Measurements from ENCODE around the gene FANCC.

Gene FANCC

GRCh38 chr9:95138474-95138873 lies 179.0 kb downstream of the FANCC start:
- Mint-ChIP-seq H3K4me3 (no peak overlapping the region), H3K9me3 (no peaks in the 10 kb centered on the region), H3K36me3 (peaks cover 9% of the 10 kb centered on the region), H3K27me3 (no peaks in the 10 kb centered on the region), H3K4me1 (no peaks in the 10 kb centered on the region), H3K27ac (no peak overlapping the region)
- DNase-seq (ENCODE audit: low spot score in 2 of 2) (no peak), ATAC-seq (ENCODE audit: low read depth) (no peak)

GRCh38 chr9:95137587-95138145 lies 179.8 kb downstream of the FANCC start:
- Mint-ChIP-seq H3K4me1 (no peaks in the 10 kb centered on the region), H3K27me3 (no peaks in the 10 kb centered on the region), H3K36me3 (peaks cover 9% of the 10 kb centered on the region), H3K4me3 (no peak overlapping the region), H3K9me3 (no peaks in the 10 kb centered on the region), H3K27ac (no peak overlapping the region)
- DNase-seq (ENCODE audit: low spot score in 2 of 2) (no peak), ATAC-seq (ENCODE audit: low read depth) (no peak)

- Mint-ChIP-seq H3K27me3 (no peaks in the 10 kb centered on the region), H3K4me1 (no peaks in the 10 kb centered on the region), H3K27ac (no peak overlapping the region), H3K4me3 (no peak overlapping the region), H3K36me3 (peaks cover 9% of the 10 kb centered on the region), H3K9me3 (no peaks in the 10 kb centered on the region)
- no peak for ATAC-seq (ENCODE audit: low read depth)
- no peak for DNase-seq (ENCODE audit: low spot score in 2 of 2)
These were observed 181.8 kb downstream of the FANCC start for GRCh38 chr9:95135756-95136155.

GRCh38 chr9:95134457-95134881 lies 183.0 kb downstream of the FANCC start:
- DNase-seq (ENCODE audit: low spot score in 2 of 2): no peak
- Mint-ChIP-seq H3K36me3 (peaks cover 9% of the 10 kb centered on the region), H3K9me3 (no peaks in the 10 kb centered on the region), H3K4me3 (no peak overlapping the region), H3K27ac (no peak overlapping the region), H3K27me3 (no peaks in the 10 kb centered on the region), H3K4me1 (no peaks in the 10 kb centered on the region)
- ATAC-seq (ENCODE audit: low read depth): no peak

- no peak for ATAC-seq (ENCODE audit: low read depth)
- H3K4me3 Mint-ChIP-seq: no peak overlapping the region
- H3K36me3 Mint-ChIP-seq: peaks cover 9% of the 10 kb centered on the region
- DNase-seq (ENCODE audit: low spot score in 2 of 2): no peak
- no peaks in the 10 kb centered on the region for H3K9me3 Mint-ChIP-seq
- H3K27me3 Mint-ChIP-seq: no peaks in the 10 kb centered on the region
- H3K27ac Mint-ChIP-seq: no peak overlapping the region
- H3K4me1 Mint-ChIP-seq: no peaks in the 10 kb centered on the region
These were observed 184.2 kb downstream of the FANCC start for GRCh38 chr9:95133325-95133705.

GRCh38 chr9:95132366-95133324 lies 184.9 kb downstream of the FANCC start:
- no peaks in the 10 kb centered on the region for H3K4me1 Mint-ChIP-seq
- peaks cover 7% of the 10 kb centered on the region for H3K36me3 Mint-ChIP-seq
- ATAC-seq (ENCODE audit: low read depth): no peak
- no peaks in the 10 kb centered on the region for H3K27me3 Mint-ChIP-seq
- no peaks in the 10 kb centered on the region for H3K9me3 Mint-ChIP-seq
- H3K27ac Mint-ChIP-seq: no peak overlapping the region
- no peak overlapping the region for H3K4me3 Mint-ChIP-seq
- no peak for DNase-seq (ENCODE audit: low spot score in 2 of 2)

GRCh38 chr9:95131023-95131943 lies 186.2 kb downstream of the FANCC start:
- DNase-seq (ENCODE audit: low spot score in 2 of 2): peak; percentile 32 to 46
- ATAC-seq (ENCODE audit: low read depth): no peak
- no peaks in the 10 kb centered on the region for H3K9me3 Mint-ChIP-seq
- no peaks in the 10 kb centered on the region for H3K4me1 Mint-ChIP-seq
- no peak overlapping the region for H3K27ac Mint-ChIP-seq
- H3K36me3 Mint-ChIP-seq: peaks cover 5% of the 10 kb centered on the region
- H3K27me3 Mint-ChIP-seq: no peaks in the 10 kb centered on the region
- no peak overlapping the region for H3K4me3 Mint-ChIP-seq

GRCh38 chr9:95130484-95130883 lies 187.0 kb downstream of the FANCC start:
- no peaks in the 10 kb centered on the region for H3K4me1 Mint-ChIP-seq
- H3K27me3 Mint-ChIP-seq: no peaks in the 10 kb centered on the region
- H3K27ac Mint-ChIP-seq: no peak overlapping the region
- H3K4me3 Mint-ChIP-seq: no peak overlapping the region
- peaks cover 5% of the 10 kb centered on the region for H3K36me3 Mint-ChIP-seq
- no peak for DNase-seq (ENCODE audit: low spot score in 2 of 2)
- ATAC-seq (ENCODE audit: low read depth): no peak
- no peaks in the 10 kb centered on the region for H3K9me3 Mint-ChIP-seq

- no peaks in the 10 kb centered on the region for H3K4me1 Mint-ChIP-seq
- no peak overlapping the region for H3K4me3 Mint-ChIP-seq
- H3K27ac Mint-ChIP-seq: no peak overlapping the region
- no peaks in the 10 kb centered on the region for H3K27me3 Mint-ChIP-seq
- ATAC-seq (ENCODE audit: low read depth) (no peak), DNase-seq (ENCODE audit: low spot score in 2 of 2) (no peak)
- no peaks in the 10 kb centered on the region for H3K9me3 Mint-ChIP-seq
- peaks cover 2% of the 10 kb centered on the region for H3K36me3 Mint-ChIP-seq
These were observed 187.8 kb downstream of the FANCC start for GRCh38 chr9:95129476-95130291.

- ATAC-seq (ENCODE audit: low read depth) (no peak), DNase-seq (ENCODE audit: low spot score in 2 of 2) (no peak)
- Mint-ChIP-seq H3K36me3 (peaks cover 3% of the 10 kb centered on the region), H3K4me3 (no peak overlapping the region), H3K9me3 (no peaks in the 10 kb centered on the region), H3K27ac (no peak overlapping the region), H3K4me1 (no peaks in the 10 kb centered on the region), H3K27me3 (no peaks in the 10 kb centered on the region)
These were observed 189.4 kb downstream of the FANCC start for GRCh38 chr9:95128177-95128524.

GRCh38 chr9:95127249-95128176 lies 190.0 kb downstream of the FANCC start:
- ATAC-seq (ENCODE audit: low read depth) (peak; percentile 81), DNase-seq (ENCODE audit: low spot score in 2 of 2) (peak; percentile 45 to 60)
- no peaks in the 10 kb centered on the region for H3K9me3 Mint-ChIP-seq
- no peak overlapping the region for H3K27ac Mint-ChIP-seq
- H3K4me1 Mint-ChIP-seq: no peaks in the 10 kb centered on the region
- H3K36me3 Mint-ChIP-seq: peaks cover 3% of the 10 kb centered on the region
- no peak overlapping the region for H3K4me3 Mint-ChIP-seq
- H3K27me3 Mint-ChIP-seq: no peaks in the 10 kb centered on the region

GRCh38 chr9:95126739-95127138 lies 190.8 kb downstream of the FANCC start:
- H3K27me3 Mint-ChIP-seq: no peaks in the 10 kb centered on the region
- H3K4me1 Mint-ChIP-seq: no peaks in the 10 kb centered on the region
- H3K4me3 Mint-ChIP-seq: no peak overlapping the region

GRCh38 chr9:95125652-95126051 lies 191.9 kb downstream of the FANCC start:
- DNase-seq (ENCODE audit: low spot score in 2 of 2) (no peak), ATAC-seq (ENCODE audit: low read depth) (no peak)
- Mint-ChIP-seq H3K4me1 (no peaks in the 10 kb centered on the region), H3K4me3 (no peak overlapping the region), H3K27me3 (no peaks in the 10 kb centered on the region), H3K27ac (no peak overlapping the region), H3K36me3 (peaks cover 3% of the 10 kb centered on the region), H3K9me3 (no peaks in the 10 kb centered on the region)

More at GRCh38 chr9:95126739-95127138, 190.8 kb downstream of the FANCC start:
- Mint-ChIP-seq H3K9me3 (no peaks in the 10 kb centered on the region), H3K36me3 (peaks cover 3% of the 10 kb centered on the region), H3K27ac (no peak overlapping the region)
- ATAC-seq (ENCODE audit: low read depth) (no peak), DNase-seq (ENCODE audit: low spot score in 2 of 2) (no peak)
